PFSK-1 (cell line): Measurements from ENCODE around the gene SLC6A17.

Experiments
- POLR2AphosphoS5 ChIP-seq: IDR thresholded peaks from 2 replicates; pipeline ENCODE4 v1.6.1; 2012; ENCODE audit warnings: low read depth, mild to moderate bottlenecking, control low read depth, low read length, moderate library complexity
- SIN3A ChIP-seq: IDR thresholded peaks from 2 replicates; pipeline ENCODE4 v1.6.1; 2012; ENCODE audit warnings: mild to moderate bottlenecking, low read length, moderate library complexity, borderline replicate concordance; ENCODE audit not compliant: insufficient read depth
- TAF1 ChIP-seq: IDR thresholded peaks from 2 replicates; pipeline ENCODE4 v1.6.1; 2012; ENCODE audit warnings: low read length, control low read depth, borderline replicate concordance; ENCODE audit not compliant: insufficient read depth
- TF ChIP-seq, protein P1 (sequence below), 2 experiments: IDR thresholded peaks; 2 replicates each; pipeline versions ENCODE4 v1.6.1 to v1.8.0; 2011 to 2012; ENCODE audit warnings: low read depth in 2 of 2, low read length in 2 of 2, control low read depth in 1 of 2, inconsistent platforms in 1 of 2, mild to moderate bottlenecking in 1 of 2, moderate library complexity in 1 of 2; ENCODE audit not compliant: insufficient read depth in 1 of 2

- TF ChIP-seq POLR2AphosphoS5 (no peak), TAF1 (no peak), SIN3A (no peak)
- TF ChIP-seq, protein P1, sequence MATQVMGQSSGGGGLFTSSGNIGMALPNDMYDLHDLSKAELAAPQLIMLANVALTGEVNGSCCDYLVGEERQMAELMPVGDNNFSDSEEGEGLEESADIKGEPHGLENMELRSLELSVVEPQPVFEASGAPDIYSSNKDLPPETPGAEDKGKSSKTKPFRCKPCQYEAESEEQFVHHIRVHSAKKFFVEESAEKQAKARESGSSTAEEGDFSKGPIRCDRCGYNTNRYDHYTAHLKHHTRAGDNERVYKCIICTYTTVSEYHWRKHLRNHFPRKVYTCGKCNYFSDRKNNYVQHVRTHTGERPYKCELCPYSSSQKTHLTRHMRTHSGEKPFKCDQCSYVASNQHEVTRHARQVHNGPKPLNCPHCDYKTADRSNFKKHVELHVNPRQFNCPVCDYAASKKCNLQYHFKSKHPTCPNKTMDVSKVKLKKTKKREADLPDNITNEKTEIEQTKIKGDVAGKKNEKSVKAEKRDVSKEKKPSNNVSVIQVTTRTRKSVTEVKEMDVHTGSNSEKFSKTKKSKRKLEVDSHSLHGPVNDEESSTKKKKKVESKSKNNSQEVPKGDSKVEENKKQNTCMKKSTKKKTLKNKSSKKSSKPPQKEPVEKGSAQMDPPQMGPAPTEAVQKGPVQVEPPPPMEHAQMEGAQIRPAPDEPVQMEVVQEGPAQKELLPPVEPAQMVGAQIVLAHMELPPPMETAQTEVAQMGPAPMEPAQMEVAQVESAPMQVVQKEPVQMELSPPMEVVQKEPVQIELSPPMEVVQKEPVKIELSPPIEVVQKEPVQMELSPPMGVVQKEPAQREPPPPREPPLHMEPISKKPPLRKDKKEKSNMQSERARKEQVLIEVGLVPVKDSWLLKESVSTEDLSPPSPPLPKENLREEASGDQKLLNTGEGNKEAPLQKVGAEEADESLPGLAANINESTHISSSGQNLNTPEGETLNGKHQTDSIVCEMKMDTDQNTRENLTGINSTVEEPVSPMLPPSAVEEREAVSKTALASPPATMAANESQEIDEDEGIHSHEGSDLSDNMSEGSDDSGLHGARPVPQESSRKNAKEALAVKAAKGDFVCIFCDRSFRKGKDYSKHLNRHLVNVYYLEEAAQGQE (IDR thresholded peaks at IDR 0.05; ENCODE audit: insufficient read depth in 1 of 2, low read depth in 2 of 2, low read length in 2 of 2): no peak
Measured at GRCh38 chr1:110234691-110235090, 84.4 kb downstream of the SLC6A17 start.
